Muscle of leg (tissue), 11 donors: ENCODE measurements around the gene PHTF2. TPM values are rescaled to one million over a fixed set of nuclear protein-coding genes. Genes with fewer than 3 reads are reported as not detected.
"Not testable (repeated sequence)": the region's sequence is repeated elsewhere in the genome, so short reads cannot be mapped to it uniquely, and the experiment has no call there.

Source experiments
- DNase-seq: peaks from one replicate; pipeline ENCODE4 v3.0.0; 2013
- H3K27ac ChIP-seq: one replicate; pipeline ENCODE4 v1.5.1; 2013; ENCODE audit warnings: mild to moderate bottlenecking, low read length, control low read depth
- H3K27me3 ChIP-seq: one replicate; pipeline ENCODE4 v1.6.1; 2013; ENCODE audit warnings: low read length; ENCODE audit not compliant: control insufficient read depth, insufficient read depth
- H3K36me3 ChIP-seq: one replicate; pipeline ENCODE4 v1.6.1; 2013; ENCODE audit warnings: low read length; ENCODE audit not compliant: control insufficient read depth, insufficient read depth
- H3K4me1 ChIP-seq: one replicate; pipeline ENCODE4 v1.6.1; 2013; ENCODE audit warnings: low read length; ENCODE audit not compliant: control insufficient read depth, insufficient read depth
- H3K4me3 ChIP-seq: one replicate; pipeline ENCODE4 v1.5.1; 2013; ENCODE audit warnings: low read length, control low read depth
- H3K9me3 ChIP-seq: replicated peaks from 2 replicates; pipeline ENCODE4 v1.6.1; 2013; ENCODE audit warnings: low read depth, low read length; ENCODE audit not compliant: control insufficient read depth
- WGBS: methylation state at CpG from one replicate; pipeline ENCODE4 v1.1.5; 2013; ENCODE audit warnings: missing lambda C conversion rate; ENCODE audit not compliant: insufficient coverage; 5-methylcytosine and 5-hydroxymethylcytosine counted together
- polyA plus RNA-seq, 8 donors: library from polyadenylated mRNA; unstranded; fragments of 120-200 nt; gene quantifications; one replicate each; pipeline versions ENCODE4 v1.2.1 to v1.2.3, GENCODE V29; 2013; ENCODE audit warnings: inconsistent platforms in 1 of 8, low replicate concordance in 1 of 8; ENCODE audit not compliant: insufficient read length in 8 of 8, insufficient read depth in 1 of 8
- total RNA-seq: library from RNA; stranded (reverse); fragments of 120-200 nt; gene quantifications from one replicate; pipeline ENCODE4 v1.2.4, GENCODE V29; 2013

PHTF2 gene
- total and polyA plus RNA-seq, 9 donors, result 10.5 to 21.7 (median 18.6) TPM

GRCh38 chr7:77866786-77867536 lies 68.4 kb downstream of the PHTF2 start:
- Histone ChIP-seq H3K4me3 (no peak overlapping the region), H3K36me3 (peaks cover 2% of the 10 kb centered on the region), H3K27ac (no peak overlapping the region), H3K27me3 (no peaks in the 10 kb centered on the region), H3K4me1 (no peaks in the 10 kb centered on the region), H3K9me3 (no peaks in the 10 kb centered on the region)
- peak; percentile 55 for DNase-seq
- no CpG with 5 or more reads among the region's 3 CpGs for WGBS

- H3K36me3 ChIP-seq, result peaks cover 2% of the 10 kb centered on the region
- DNase-seq, result no peak
- no peaks in the 10 kb centered on the region for H3K27me3 ChIP-seq
- H3K4me1 ChIP-seq, result no peaks in the 10 kb centered on the region
- H3K4me3 ChIP-seq, result no peak overlapping the region
- no CpG with 5 or more reads among the region's 1 CpG for WGBS
- no peak overlapping the region for H3K27ac ChIP-seq
- no peaks in the 10 kb centered on the region for H3K9me3 ChIP-seq
These were observed 68.9 kb downstream of the PHTF2 start for GRCh38 chr7:77867537-77867865.

- not testable (repeated sequence) for H3K4me1 ChIP-seq, H3K27ac ChIP-seq, H3K36me3 ChIP-seq, H3K4me3 ChIP-seq, H3K27me3 ChIP-seq, DNase-seq, H3K9me3 ChIP-seq
- no CpG with 5 or more reads among the region's 1 CpG for WGBS
These were observed 73.7 kb downstream of the PHTF2 start for GRCh38 chr7:77872256-77872655.

GRCh38 chr7:77873416-77874327 lies 75.1 kb downstream of the PHTF2 start:
- WGBS, result 88% methylated on average over 2 of the region's 7 CpGs
- not testable (repeated sequence) for DNase-seq, H3K27ac ChIP-seq, H3K4me3 ChIP-seq, H3K9me3 ChIP-seq, H3K36me3 ChIP-seq, H3K27me3 ChIP-seq, H3K4me1 ChIP-seq

- Histone ChIP-seq H3K36me3 (no peaks in the 10 kb centered on the region), H3K27ac (no peak overlapping the region), H3K4me3 (no peak overlapping the region), H3K4me1 (no peaks in the 10 kb centered on the region), H3K27me3 (no peaks in the 10 kb centered on the region), H3K9me3 (no peaks in the 10 kb centered on the region)
- WGBS, result 77% methylated on average over 3 of the region's 3 CpGs
- peak; percentile 18 for DNase-seq
These were observed 79.2 kb downstream of the PHTF2 start for GRCh38 chr7:77877791-77878190.

GRCh38 chr7:77878500-77878899 lies 79.9 kb downstream of the PHTF2 start:
- WGBS, result no CpG with 5 or more reads among the region's 1 CpG
- no peaks in the 10 kb centered on the region for H3K4me1 ChIP-seq

GRCh38 chr7:77879272-77879671 lies 80.7 kb downstream of the PHTF2 start:
- WGBS, result no CpG with 5 or more reads among the region's 2 CpGs
- Histone ChIP-seq H3K9me3 (no peaks in the 10 kb centered on the region), H3K36me3 (no peaks in the 10 kb centered on the region), H3K27me3 (no peaks in the 10 kb centered on the region), H3K27ac (no peak overlapping the region), H3K4me1 (no peaks in the 10 kb centered on the region), H3K4me3 (no peak overlapping the region)
- DNase-seq, result no peak

More at GRCh38 chr7:77878500-77878899, 79.9 kb downstream of the PHTF2 start:
- Histone ChIP-seq H3K9me3 (no peaks in the 10 kb centered on the region), H3K4me3 (no peak overlapping the region), H3K27me3 (no peaks in the 10 kb centered on the region), H3K27ac (no peak overlapping the region), H3K36me3 (no peaks in the 10 kb centered on the region)
- DNase-seq, result no peak

GRCh38 chr7:77881871-77882270 lies 83.3 kb downstream of the PHTF2 start:
- no CpG with 5 or more reads among the region's 2 CpGs for WGBS
- H3K4me1 ChIP-seq, result no peaks in the 10 kb centered on the region
- no peak overlapping the region for H3K27ac ChIP-seq
- no peak overlapping the region for H3K4me3 ChIP-seq
- no peak for DNase-seq
- H3K27me3 ChIP-seq, result no peaks in the 10 kb centered on the region
- no peaks in the 10 kb centered on the region for H3K9me3 ChIP-seq
- H3K36me3 ChIP-seq, result no peaks in the 10 kb centered on the region

GRCh38 chr7:77885155-77885554 lies 86.6 kb downstream of the PHTF2 start:
- no peaks in the 10 kb centered on the region for H3K27me3 ChIP-seq
- no peaks in the 10 kb centered on the region for H3K4me1 ChIP-seq
- H3K9me3 ChIP-seq, result no peaks in the 10 kb centered on the region
- no CpG with 5 or more reads among the region's 4 CpGs for WGBS
- no peaks in the 10 kb centered on the region for H3K36me3 ChIP-seq
- no peak overlapping the region for H3K27ac ChIP-seq
- no peak for DNase-seq
- H3K4me3 ChIP-seq, result no peak overlapping the region

- no peak overlapping the region for H3K27ac ChIP-seq
- no peaks in the 10 kb centered on the region for H3K4me1 ChIP-seq
- WGBS, result no CpG with 5 or more reads among the region's 1 CpG
- H3K36me3 ChIP-seq, result no peaks in the 10 kb centered on the region
- no peaks in the 10 kb centered on the region for H3K9me3 ChIP-seq
- H3K4me3 ChIP-seq, result no peak overlapping the region
- no peaks in the 10 kb centered on the region for H3K27me3 ChIP-seq
- DNase-seq, result peak; percentile 25
These were observed 89.0 kb downstream of the PHTF2 start for GRCh38 chr7:77887567-77887966.
